Ramos (cell line): ENCODE measurements around the gene NOL4L.
"Not testable (repeated sequence)": the region's sequence is repeated elsewhere in the genome, so short reads cannot be mapped to it uniquely, and the experiment has no call there.

Experiments
- in situ Hi-C: fragments of 300-500 bp; cut with MboI; formaldehyde crosslinking; loops from one replicate; pipeline ENCODE4 v1.14.3; 2022; ENCODE audit warnings: low sequenced_read_pairs; ENCODE audit not compliant: unreplicated experiment

The NOL4L gene

DNA sequence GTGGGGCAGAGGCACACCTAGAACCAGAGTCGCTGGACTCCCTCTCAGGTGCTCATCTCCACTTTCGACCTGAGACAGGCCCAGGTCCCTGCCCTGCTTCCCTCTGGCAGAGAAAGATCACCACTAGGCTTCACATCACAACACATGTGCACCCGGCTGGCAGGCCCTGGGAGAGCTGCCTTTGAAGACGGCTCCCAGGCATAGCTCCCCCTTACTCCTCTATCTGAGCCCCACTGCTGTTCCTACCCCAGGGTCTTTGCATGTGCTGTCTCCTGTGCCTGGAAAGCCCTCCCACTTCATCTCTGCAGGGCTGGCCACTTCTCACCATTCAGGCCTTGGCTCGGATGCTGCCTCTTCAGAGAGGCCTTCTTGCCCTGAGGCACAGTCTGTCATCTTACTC, 89.2 kb downstream of the NOL4L start:
- in situ Hi-C loops: no loop called here

GRCh38 chr20:32495217-32495565, 89.9 kb downstream of the NOL4L start:
- in situ Hi-C loops: no loop called here

DNA sequence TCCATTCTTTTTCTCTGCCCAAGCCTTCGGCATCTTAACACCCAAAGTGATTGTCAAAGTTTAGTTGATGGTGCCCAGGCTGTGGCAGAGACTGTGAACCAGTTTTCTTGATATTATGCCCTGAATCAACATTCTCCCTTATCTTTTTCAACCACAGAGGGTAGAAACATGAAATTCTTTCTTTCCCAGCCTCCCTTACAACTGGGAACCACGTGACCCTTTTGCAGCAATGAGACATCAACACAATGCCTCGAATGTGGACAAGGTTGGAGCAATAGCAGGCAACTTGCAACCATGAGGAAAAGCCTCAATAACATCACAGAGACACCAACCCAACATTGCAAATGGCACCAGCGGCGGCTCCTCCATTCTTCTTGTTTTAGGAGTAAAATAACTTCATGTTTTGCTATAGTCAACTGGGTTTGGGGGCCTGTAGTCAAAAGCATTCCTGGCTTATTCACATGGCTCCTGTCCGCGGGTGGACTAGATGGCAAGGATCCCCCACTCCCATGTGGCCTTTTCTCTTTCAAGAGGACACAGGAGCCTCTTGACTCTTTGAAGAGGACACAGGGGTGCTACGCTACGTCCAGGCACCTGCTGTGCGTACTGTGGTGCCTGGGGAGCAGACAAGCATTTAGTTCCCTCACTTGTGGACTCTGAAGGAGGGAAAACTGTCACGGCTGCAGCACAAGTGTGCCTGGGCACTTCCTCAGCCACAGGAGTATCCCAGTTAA, 90.5 kb downstream of the NOL4L start:
- in situ Hi-C loops: no loop called here

DNA sequence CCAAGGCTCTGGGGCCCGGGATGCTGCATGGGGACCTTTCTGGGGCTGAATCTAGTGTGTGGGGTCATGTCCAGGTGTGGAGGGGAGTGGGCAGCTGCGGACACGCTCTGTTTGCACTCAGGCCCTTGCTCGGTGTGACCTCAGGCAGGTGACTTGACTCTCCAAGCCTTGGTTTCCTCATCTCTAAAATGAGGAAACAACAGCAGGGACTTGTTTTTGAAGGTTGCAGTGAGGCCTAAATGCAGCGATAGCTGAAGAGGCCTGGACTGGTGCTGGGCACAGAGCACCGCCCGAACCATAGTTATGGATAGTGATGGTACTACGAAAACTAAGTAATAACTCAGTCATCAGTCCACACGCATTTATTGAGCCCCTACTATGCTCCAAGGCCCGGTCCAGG, 91.8 kb downstream of the NOL4L start:
- in situ Hi-C loops: no loop called here

DNA sequence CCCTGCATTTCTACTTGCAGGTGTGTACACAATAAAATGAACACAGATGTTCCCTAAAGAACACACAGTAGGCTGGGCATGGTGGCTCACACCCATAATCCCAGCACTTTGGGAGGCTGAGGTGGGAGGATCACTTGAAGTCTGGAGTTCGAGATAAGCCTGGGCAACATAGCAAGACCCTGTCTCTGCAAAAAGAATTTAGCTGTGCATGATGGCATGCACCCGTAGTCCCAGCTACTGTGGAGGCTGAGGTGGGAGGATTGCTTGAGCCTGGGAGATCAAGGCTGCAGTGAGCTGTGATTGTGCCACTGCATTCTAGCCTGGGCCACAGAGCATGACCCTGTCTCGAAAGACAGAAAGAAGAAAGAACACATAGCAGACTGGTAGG, 93.4 kb downstream of the NOL4L start:
- in situ Hi-C loops: not testable (repeated sequence)

GRCh38 chr20:32490942-32491763, 94.0 kb downstream of the NOL4L start:
- in situ Hi-C loops: no loop called here

GRCh38 chr20:32488066-32488838, 96.9 kb downstream of the NOL4L start:
- in situ Hi-C loops: no loop called here

DNA sequence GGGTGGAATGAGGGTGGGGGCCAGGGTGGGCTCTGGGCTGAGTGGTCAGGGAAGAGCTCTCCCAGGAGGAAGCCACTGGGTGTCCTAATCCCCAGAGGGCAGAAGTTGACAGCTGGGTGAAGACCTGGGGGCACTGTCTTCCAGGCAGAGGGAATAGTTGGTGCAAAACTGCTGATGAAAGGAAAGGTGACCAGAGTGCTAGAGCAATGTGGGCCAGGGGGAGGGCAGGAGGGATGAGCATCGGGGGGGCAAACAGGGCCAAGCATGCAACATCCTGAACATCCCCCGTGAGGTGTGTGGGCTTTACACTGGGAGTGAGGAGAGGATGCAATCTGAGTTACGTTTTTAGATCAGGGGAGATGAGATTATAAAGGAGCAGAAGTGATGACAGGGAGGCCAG, 97.8 kb downstream of the NOL4L start:
- in situ Hi-C loops: no loop called here

DNA sequence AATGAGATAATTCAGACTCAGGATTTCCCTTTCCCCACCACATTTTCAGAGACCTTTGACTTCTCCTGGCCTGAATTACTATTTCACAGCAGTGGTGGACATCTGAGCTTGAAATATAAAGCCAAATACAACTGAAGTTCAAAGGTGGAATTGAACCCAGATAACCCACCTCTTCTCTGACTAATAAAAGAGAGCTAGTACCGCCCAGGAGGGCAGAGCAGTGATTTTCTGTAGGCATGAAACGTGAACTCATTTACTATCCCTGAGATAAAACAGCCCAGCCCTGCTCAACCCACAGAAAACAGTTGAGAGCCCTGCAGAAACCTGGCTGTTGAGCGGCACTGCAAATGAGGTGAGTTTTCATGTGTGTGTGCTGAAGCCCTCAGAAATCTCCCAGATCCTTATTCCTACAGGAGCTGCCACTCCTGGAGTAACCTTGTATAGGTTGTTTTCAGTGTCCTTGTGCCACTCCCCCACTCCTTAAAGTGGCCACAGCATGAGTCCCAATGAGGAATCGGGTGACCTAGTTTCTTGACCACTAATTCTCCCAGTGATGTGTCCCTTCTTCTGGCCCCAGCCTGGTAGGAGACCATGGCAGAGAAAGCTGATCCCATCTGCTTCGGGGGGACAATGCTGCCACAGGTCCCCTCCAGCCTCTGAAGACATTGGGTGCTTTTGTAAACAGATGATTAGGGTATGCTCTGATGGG, 99.2 kb downstream of the NOL4L start:
- in situ Hi-C loops: no loop called here

GRCh38 chr20:32484958-32485769, 100.0 kb downstream of the NOL4L start:
- in situ Hi-C loops: no loop called here

DNA sequence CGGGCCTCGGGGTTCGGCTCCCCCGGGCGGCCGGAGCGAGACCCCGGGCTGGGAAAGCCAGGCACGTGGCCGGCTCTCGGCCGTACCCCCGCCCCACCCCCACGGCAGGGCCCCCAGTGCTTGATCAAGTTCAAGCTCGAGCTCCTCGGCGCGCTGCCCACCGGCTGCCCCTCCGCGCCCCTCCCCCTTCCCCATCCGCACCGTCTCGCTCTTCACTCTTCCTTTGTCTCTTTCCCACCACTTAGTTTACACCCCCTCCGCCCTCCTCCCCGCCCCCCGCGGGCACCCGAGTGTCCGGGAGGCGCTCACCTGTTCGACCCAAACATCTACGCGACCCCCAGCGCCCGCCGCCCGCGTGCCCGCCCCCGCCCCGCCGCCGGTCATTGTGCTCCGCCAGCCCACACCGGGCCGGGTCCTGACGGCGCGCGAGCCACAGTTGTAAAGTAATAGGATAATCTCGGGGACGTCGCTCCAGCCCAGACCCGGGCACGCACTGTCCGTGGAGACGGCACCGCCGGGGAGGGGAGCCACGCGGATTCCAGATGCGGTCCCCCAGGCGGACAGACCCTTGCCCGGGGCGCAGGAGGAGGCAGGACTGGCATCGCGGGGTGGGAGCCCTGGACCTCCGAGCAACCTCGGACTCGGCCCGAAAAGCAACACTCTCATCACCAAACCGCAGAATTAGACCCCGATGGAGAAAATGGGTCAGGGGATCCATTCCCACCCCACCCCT, 100.7 kb downstream of the NOL4L start:
- in situ Hi-C loops: no loop called here

DNA sequence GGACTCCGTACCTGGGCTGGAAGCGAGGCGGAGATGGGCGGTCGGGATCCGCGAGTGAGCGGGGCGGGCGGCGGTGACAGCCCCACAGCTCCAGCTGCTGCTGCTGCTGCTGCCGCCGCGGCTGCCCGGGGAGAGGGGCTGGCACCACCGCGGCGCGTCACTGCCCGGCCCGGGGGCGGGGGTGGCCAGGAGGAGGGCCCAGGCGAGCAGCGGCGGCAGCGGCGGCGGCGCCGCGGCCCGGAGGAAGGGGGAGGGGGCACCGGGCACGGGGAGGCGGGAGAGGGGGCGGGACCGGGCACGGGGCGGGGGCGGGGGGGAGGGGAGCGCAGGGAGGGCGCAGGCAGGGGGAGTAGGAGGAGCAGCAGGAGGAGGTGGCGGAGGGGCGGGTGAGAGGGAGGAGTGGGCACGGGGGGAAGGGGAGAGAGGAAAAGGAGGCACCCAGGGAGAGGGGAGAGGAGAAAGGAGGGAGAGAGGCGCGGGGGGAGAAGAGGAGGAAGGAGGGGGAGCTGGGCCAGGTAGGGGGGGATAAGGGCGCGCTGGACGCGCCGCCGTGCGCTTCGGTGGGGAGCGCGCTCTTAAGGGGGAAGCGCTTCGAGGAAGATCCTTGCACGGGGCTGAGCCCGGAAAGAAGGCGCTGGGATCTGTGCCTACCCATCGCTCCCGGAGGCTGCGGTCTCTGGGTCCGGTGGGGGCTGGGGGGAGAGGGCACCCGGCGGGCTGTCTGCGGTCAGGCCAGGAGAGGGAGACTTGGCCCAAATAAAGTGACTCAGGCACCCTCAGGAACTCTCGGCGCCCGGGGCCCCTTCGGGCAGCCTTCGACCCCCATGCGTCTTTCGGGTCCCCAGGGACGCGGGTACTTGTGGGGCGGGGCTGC, 101.5 kb downstream of the NOL4L start:
- in situ Hi-C loops: no loop called here

DNA sequence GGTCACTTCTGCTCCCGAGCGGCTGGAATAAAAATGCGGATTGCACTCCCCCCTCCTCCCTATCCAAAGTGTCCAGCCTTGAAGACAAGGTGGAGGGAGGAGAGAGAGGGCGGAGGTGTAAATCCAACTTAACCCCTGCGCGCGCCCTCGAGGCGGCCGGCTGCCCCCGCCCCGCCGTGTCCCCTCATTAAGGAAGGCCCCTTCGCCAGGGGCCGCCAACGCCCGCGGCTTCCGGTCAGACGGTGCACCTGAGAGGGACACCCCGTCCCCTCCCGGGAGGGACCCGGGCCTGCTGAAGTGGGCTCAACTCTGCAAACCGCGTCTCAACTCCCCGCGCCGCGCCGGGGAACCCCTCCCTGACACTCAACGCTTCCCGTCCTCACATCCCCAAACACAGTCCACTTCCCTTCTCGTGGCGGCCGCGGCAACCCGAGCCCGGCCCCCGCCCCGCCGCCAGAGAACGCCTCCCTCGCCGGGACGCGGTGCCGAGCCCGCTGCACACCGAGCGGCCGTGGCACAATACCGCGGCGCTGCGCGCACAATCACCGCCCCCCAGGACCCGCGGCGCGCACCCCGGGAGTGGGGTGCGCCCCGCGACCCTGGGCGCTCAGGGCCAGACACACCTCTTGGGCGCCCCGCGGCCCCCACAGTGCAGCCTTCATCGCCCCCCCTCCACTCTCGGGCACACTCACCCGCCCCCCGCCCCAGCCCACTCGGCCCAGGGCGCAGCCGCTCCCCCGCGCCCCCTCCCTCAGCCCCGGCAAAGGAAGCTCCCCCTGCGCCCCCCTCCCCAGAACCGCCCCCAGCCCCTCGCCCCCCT, 102.5 kb downstream of the NOL4L start:
- in situ Hi-C loops: no loop called here

DNA sequence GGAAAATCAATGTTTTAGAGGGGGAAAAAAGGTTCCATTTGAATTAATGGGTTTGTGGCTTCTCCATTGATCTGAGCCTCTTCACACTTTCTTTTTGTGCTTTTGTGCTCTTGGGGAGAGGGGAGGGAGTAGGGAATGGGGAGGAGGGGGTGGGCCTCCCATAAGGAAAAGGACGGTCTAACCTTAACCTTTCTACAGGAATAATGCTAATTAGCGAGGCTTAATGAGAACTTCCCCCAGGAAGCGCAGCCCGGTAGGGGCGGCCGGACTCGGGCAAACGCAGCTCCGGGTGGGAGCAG, 103.0 kb downstream of the NOL4L start:
- in situ Hi-C loops: no loop called here

- in situ Hi-C loops: no loop called here
Observed at GRCh38 chr20:32481311-32482142, 103.6 kb downstream of the NOL4L start.

- in situ Hi-C loops: no loop called here
Observed at GRCh38 chr20:32480371-32481241, 104.5 kb downstream of the NOL4L start.
